A549 (cell line): ENCODE data around the gene NCOA3.

Source experiments
- ATOH8 ChIP-seq: fragments of 250-450 bp; sonication (Bioruptor Pico); IDR thresholded peaks from 2 replicates; pipeline ENCODE4 v1.5.0; 2020; ENCODE audit warnings: low read depth, mild to moderate bottlenecking, moderate library complexity
- CTCF ChIP-seq: fragments of >200 bp; sonication (Bioruptor Twin); formaldehyde crosslinking; IDR thresholded peaks from 3 replicates; pipeline ENCODE4 v1.5.1; 2016
- EP300 ChIP-seq, 2 experiments: fragments of >200 bp; sonication (Bioruptor Twin); formaldehyde crosslinking; IDR thresholded peaks; 2 replicates in 1 of 2; 3 replicates in 1 of 2; pipeline ENCODE4 v1.6.1; 2016 to 2017
- FOSL2 ChIP-seq, 2 experiments: fragments of 450-650 bp in 1 of 2; fragments of >200 bp in 1 of 2; sonication (Bioruptor Twin) in 1 of 2; formaldehyde crosslinking; IDR thresholded peaks; 2 replicates each; pipeline versions ENCODE4 v1.5.0 to v1.6.1; 2016 to 2020; ENCODE audit warnings: mild to moderate bottlenecking in 1 of 2, moderate library complexity in 1 of 2
- RFX5 ChIP-seq: fragments of 450-650 bp; IDR thresholded peaks from 2 replicates; pipeline ENCODE4 v1.7.1; 2014; ENCODE audit warnings: antibody characterized with exemption, mild to moderate bottlenecking, moderate library complexity
- TP53 ChIP-seq: fragments of 250-450 bp; sonication (Bioruptor Pico); IDR thresholded peaks from 2 replicates; pipeline ENCODE4 v1.5.0; 2021; ENCODE audit warnings: mild to moderate bottlenecking, moderate library complexity

GRCh38 chr20:47698142-47698541, 196.5 kb downstream of the NCOA3 start:
- TF ChIP-seq RFX5 = no peak
- TF ChIP-seq TP53 (CRISPR knock-in tag) = no peak
- no peak for TF ChIP-seq EP300 (IDR thresholded peaks at IDR 0.05)
- no peak for TF ChIP-seq FOSL2 (IDR thresholded peaks at IDR 0.05)
- no peak for TF ChIP-seq FOSL2 (CRISPR knock-in tag; IDR thresholded peaks at IDR 0.05)
- TF ChIP-seq CTCF = no peak
- TF ChIP-seq ATOH8 (CRISPR knock-in tag) = no peak
